Liver (tissue), 9 donors: ENCODE data around the gene ZNF775. TPM values are rescaled to one million over a fixed set of nuclear protein-coding genes. Genes with fewer than 3 reads are reported as not detected.

Experiments used
- DNase-seq: peaks from one replicate; pipeline ENCODE4 v3.0.0-alpha.2; 2017; ENCODE audit warnings: low spot score
- H3K27ac ChIP-seq, 2 donors: one replicate each; pipeline ENCODE4 v1.7.0; 2013; ENCODE audit warnings: inconsistent platforms in 2 of 2, low read length in 2 of 2, control low read depth in 1 of 2, low read depth in 1 of 2, mild to moderate bottlenecking in 1 of 2
- H3K27me3 ChIP-seq, 4 donors: one replicate each; pipeline versions ENCODE4 v1.6.1 to v1.7.0; 2013; ENCODE audit warnings: low read length in 3 of 4, inconsistent platforms in 1 of 4, mild to moderate bottlenecking in 1 of 4, moderate library complexity in 1 of 4; ENCODE audit not compliant: control insufficient read depth in 4 of 4, insufficient read depth in 4 of 4
- H3K36me3 ChIP-seq, 4 donors: one replicate each; pipeline versions ENCODE4 v1.6.1 to v1.7.0; 2013; ENCODE audit warnings: low read length in 3 of 4, mild to moderate bottlenecking in 3 of 4, low read depth in 1 of 4, moderate library complexity in 1 of 4; ENCODE audit not compliant: control insufficient read depth in 4 of 4, insufficient read depth in 3 of 4
- H3K4me1 ChIP-seq, 4 donors: one replicate each; pipeline versions ENCODE4 v1.6.1 to v1.7.0; 2013; ENCODE audit warnings: low read length in 3 of 4, mild to moderate bottlenecking in 3 of 4, moderate library complexity in 1 of 4; ENCODE audit not compliant: control insufficient read depth in 4 of 4, insufficient read depth in 4 of 4
- H3K4me3 ChIP-seq, 3 donors: one replicate each; pipeline versions ENCODE4 v1.6.1 to v1.7.0; 2013; ENCODE audit warnings: low read length in 3 of 3, control low read depth in 1 of 3, low read depth in 1 of 3, mild to moderate bottlenecking in 1 of 3
- H3K9ac ChIP-seq, 2 donors: one replicate each; pipeline ENCODE4 v1.7.0; 2013; ENCODE audit warnings: low read length in 2 of 2, mild to moderate bottlenecking in 2 of 2, moderate library complexity in 2 of 2, control low read depth in 1 of 2, low read depth in 1 of 2
- H3K9me3 ChIP-seq, 4 donors: one replicate each; pipeline versions ENCODE4 v1.6.1 to v1.7.0; 2013; ENCODE audit warnings: low read length in 3 of 4; ENCODE audit not compliant: control insufficient read depth in 4 of 4
- EGR1 ChIP-seq, 2 donors: IDR thresholded peaks; 2 replicates each; pipeline ENCODE4 v1.6.1; 2016 to 2018; ENCODE audit warnings: antibody characterized with exemption in 2 of 2, low read depth in 2 of 2
- FOXA1 ChIP-seq: IDR thresholded peaks from 2 replicates; pipeline ENCODE4 v1.6.1; 2016; ENCODE audit warnings: antibody characterized with exemption
- FOXA2 ChIP-seq: IDR thresholded peaks from 2 replicates; pipeline ENCODE4 v1.6.1; 2016; ENCODE audit warnings: antibody characterized with exemption
- GABPA ChIP-seq, 2 donors: IDR thresholded peaks in 1 of 2; conservative IDR thresholded peaks in 1 of 2; 2 replicates each; pipeline ENCODE4 v1.6.1; 2016; ENCODE audit warnings: antibody characterized with exemption in 2 of 2, mild to moderate bottlenecking in 1 of 2, moderate library complexity in 1 of 2
- HNF4A ChIP-seq, 2 donors: conservative IDR thresholded peaks; 2 replicates each; pipeline ENCODE4 v1.6.1; 2016; ENCODE audit warnings: antibody characterized with exemption in 2 of 2, mild to moderate bottlenecking in 2 of 2
- JUND ChIP-seq, 2 donors: IDR thresholded peaks; 2 replicates each; pipeline ENCODE4 v1.6.1; 2016; ENCODE audit warnings: antibody characterized with exemption in 2 of 2
- MAX ChIP-seq: IDR thresholded peaks from 2 replicates; pipeline ENCODE4 v1.6.1; 2016; ENCODE audit warnings: antibody characterized with exemption
- NR2F2 ChIP-seq: IDR thresholded peaks from 2 replicates; pipeline ENCODE4 v1.6.1; 2016; ENCODE audit warnings: antibody characterized with exemption
- RAD21 ChIP-seq, 2 donors: IDR thresholded peaks; 2 replicates each; pipeline ENCODE4 v1.6.1; 2016; ENCODE audit warnings: antibody characterized with exemption in 2 of 2, mild to moderate bottlenecking in 2 of 2
- RXRA ChIP-seq, 2 donors: IDR thresholded peaks; 2 replicates each; pipeline ENCODE4 v1.6.1; 2017 to 2018; ENCODE audit warnings: antibody characterized with exemption in 2 of 2, mild to moderate bottlenecking in 1 of 2
- SP1 ChIP-seq: IDR thresholded peaks from 2 replicates; pipeline ENCODE4 v1.6.1; 2018; ENCODE audit warnings: antibody characterized with exemption, mild to moderate bottlenecking
- TAF1 ChIP-seq: conservative IDR thresholded peaks from 2 replicates; pipeline ENCODE4 v1.6.1; 2016; ENCODE audit warnings: antibody characterized with exemption, mild to moderate bottlenecking
- YY1 ChIP-seq: IDR thresholded peaks from 2 replicates; pipeline ENCODE4 v1.6.1; 2016; ENCODE audit warnings: antibody characterized with exemption, mild to moderate bottlenecking
- WGBS: extraction: QIAGEN DNeasy Blood & Tissue Kit; methylation state at CpG from one replicate; pipeline ENCODE4 v1.1.7; 2013; 5-methylcytosine and 5-hydroxymethylcytosine counted together
- polyA plus RNA-seq, 2 donors: library from polyadenylated mRNA; stranded (reverse) in 1 of 2; unstranded in 1 of 2; fragments of 200-250 nt in 1 of 2; fragments of >200 nt in 1 of 2; fragmentation: Nextera tagmentation in 1 of 2; extraction: Ambion mirVana in 1 of 2; gene quantifications; one replicate each; pipeline versions ENCODE4 v1.2.1 to v1.2.3, GENCODE V29; 2013 to 2015
- total RNA-seq, 2 donors: library from RNA; depleted of rRNA; stranded (reverse); fragments of >200 nt; gene quantifications; one replicate each; pipeline ENCODE4 v1.2.3, GENCODE V29; 2014
- TF ChIP-seq, protein P1 (sequence below): IDR thresholded peaks from 2 replicates; pipeline ENCODE4 v1.6.1; 2016; ENCODE audit warnings: antibody characterized with exemption, mild to moderate bottlenecking
- TF ChIP-seq, protein P2 (sequence below): IDR thresholded peaks from 2 replicates; pipeline ENCODE4 v1.6.1; 2016; ENCODE audit warnings: antibody characterized with exemption
- TF ChIP-seq, protein P3 (sequence below): IDR thresholded peaks from 2 replicates; pipeline ENCODE4 v1.6.1; 2016; ENCODE audit warnings: antibody characterized with exemption
- TF ChIP-seq, protein P4 (sequence below): fragments of 150-350 bp; IDR thresholded peaks from 2 replicates; pipeline ENCODE4 v1.5.1; 2017; ENCODE audit warnings: improper control_type of control experiment, low read depth, low read length; ENCODE audit not compliant: missing input control
- donor health status: healthy.
- donor health status: healthy.
- donor health status: healthy.
- donor health status: healthy.
- donor health status: healthy.

The ZNF775 gene
- total and polyA plus RNA-seq, 4 donors, result 0.08 to 3.1 (median 0.52) TPM

DNA sequence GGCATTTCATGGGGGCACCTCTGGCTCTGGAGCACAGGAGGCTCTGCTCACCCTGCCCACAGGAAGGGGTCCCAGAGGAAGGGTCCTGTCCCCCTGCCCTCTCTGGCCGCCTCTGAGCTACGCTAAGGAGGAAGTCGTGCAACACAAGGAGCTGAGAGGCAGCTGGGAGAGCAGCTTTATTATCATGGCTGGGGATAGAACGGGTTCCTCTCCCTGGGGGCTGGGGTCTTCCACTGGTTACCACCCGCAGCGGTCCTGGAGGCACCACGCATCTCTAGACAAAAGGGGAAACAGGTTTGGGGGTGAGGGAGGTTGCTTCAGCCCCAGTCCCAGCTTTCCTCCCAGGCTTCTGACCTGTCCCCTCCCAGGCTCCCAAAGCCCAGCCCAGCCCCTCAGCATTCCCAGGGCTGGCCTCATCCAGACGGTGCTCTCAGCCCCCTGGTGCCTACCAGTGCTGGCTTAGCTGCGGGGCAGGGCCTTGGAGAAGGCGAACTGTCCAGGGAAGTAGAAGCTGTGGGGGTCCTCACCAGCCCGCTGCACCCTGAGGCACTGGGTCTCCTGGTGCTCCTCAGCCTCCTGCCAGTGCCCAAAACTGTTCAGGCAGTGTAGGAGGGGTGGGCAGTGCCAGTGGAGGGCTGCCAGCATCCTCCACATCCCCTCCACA is 40.8 kb upstream of the ZNF775 start:
- Histone ChIP-seq H3K9ac (no peak overlapping the region), H3K27me3 (no peaks in the 10 kb centered on the region), H3K9me3 (no peaks in the 10 kb centered on the region), H3K36me3 (peaks cover 0 to 1% (median 0%) of the 10 kb centered on the region in 4 donors), H3K4me1 (peaks cover 24 to 76% (median 71%) of the 10 kb centered on the region in 4 donors), H3K27ac (peak overlapping the region in 1 of 2 donors; percentile 22), H3K4me3 (no peak overlapping the region)
- no peak for DNase-seq
- TF ChIP-seq FOXA1 (no peak), GABPA (IDR thresholded peaks at IDR 0.05 in 1 of 2, conservative IDR thresholded peaks at IDR 0.05 in 1 of 2) (no peak), EGR1 (IDR thresholded peaks at IDR 0.05; ENCODE audit: low read depth in 2 of 2) (no peak), JUND (IDR thresholded peaks at IDR 0.05) (no peak), NR2F2 (no peak), SP1 (no peak), YY1 (no peak), HNF4A (conservative IDR thresholded peaks at IDR 0.05) (no peak), FOXA2 (no peak), TAF1 (no peak), RAD21 (IDR thresholded peaks at IDR 0.05) (no peak)
- TF ChIP-seq, protein P1, sequence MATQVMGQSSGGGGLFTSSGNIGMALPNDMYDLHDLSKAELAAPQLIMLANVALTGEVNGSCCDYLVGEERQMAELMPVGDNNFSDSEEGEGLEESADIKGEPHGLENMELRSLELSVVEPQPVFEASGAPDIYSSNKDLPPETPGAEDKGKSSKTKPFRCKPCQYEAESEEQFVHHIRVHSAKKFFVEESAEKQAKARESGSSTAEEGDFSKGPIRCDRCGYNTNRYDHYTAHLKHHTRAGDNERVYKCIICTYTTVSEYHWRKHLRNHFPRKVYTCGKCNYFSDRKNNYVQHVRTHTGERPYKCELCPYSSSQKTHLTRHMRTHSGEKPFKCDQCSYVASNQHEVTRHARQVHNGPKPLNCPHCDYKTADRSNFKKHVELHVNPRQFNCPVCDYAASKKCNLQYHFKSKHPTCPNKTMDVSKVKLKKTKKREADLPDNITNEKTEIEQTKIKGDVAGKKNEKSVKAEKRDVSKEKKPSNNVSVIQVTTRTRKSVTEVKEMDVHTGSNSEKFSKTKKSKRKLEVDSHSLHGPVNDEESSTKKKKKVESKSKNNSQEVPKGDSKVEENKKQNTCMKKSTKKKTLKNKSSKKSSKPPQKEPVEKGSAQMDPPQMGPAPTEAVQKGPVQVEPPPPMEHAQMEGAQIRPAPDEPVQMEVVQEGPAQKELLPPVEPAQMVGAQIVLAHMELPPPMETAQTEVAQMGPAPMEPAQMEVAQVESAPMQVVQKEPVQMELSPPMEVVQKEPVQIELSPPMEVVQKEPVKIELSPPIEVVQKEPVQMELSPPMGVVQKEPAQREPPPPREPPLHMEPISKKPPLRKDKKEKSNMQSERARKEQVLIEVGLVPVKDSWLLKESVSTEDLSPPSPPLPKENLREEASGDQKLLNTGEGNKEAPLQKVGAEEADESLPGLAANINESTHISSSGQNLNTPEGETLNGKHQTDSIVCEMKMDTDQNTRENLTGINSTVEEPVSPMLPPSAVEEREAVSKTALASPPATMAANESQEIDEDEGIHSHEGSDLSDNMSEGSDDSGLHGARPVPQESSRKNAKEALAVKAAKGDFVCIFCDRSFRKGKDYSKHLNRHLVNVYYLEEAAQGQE, result no peak
- TF ChIP-seq, protein P2, sequence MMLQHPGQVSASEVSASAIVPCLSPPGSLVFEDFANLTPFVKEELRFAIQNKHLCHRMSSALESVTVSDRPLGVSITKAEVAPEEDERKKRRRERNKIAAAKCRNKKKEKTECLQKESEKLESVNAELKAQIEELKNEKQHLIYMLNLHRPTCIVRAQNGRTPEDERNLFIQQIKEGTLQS, result no peak
- TF ChIP-seq, protein P3, sequence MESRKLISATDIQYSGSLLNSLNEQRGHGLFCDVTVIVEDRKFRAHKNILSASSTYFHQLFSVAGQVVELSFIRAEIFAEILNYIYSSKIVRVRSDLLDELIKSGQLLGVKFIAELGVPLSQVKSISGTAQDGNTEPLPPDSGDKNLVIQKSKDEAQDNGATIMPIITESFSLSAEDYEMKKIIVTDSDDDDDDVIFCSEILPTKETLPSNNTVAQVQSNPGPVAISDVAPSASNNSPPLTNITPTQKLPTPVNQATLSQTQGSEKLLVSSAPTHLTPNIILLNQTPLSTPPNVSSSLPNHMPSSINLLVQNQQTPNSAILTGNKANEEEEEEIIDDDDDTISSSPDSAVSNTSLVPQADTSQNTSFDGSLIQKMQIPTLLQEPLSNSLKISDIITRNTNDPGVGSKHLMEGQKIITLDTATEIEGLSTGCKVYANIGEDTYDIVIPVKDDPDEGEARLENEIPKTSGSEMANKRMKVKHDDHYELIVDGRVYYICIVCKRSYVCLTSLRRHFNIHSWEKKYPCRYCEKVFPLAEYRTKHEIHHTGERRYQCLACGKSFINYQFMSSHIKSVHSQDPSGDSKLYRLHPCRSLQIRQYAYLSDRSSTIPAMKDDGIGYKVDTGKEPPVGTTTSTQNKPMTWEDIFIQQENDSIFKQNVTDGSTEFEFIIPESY, result no peak
- TF ChIP-seq, protein P4, sequence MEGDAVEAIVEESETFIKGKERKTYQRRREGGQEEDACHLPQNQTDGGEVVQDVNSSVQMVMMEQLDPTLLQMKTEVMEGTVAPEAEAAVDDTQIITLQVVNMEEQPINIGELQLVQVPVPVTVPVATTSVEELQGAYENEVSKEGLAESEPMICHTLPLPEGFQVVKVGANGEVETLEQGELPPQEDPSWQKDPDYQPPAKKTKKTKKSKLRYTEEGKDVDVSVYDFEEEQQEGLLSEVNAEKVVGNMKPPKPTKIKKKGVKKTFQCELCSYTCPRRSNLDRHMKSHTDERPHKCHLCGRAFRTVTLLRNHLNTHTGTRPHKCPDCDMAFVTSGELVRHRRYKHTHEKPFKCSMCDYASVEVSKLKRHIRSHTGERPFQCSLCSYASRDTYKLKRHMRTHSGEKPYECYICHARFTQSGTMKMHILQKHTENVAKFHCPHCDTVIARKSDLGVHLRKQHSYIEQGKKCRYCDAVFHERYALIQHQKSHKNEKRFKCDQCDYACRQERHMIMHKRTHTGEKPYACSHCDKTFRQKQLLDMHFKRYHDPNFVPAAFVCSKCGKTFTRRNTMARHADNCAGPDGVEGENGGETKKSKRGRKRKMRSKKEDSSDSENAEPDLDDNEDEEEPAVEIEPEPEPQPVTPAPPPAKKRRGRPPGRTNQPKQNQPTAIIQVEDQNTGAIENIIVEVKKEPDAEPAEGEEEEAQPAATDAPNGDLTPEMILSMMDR, result no peak
- 82% methylated on average over 11 of the region's 11 CpGs for WGBS

- H3K36me3 ChIP-seq, result no peaks in the 10 kb centered on the region
- H3K27me3 ChIP-seq, result no peaks in the 10 kb centered on the region
- H3K9ac ChIP-seq, result no peak overlapping the region
- H3K4me1 ChIP-seq, result peaks cover 26 to 78% (median 75%) of the 10 kb centered on the region in 4 donors
- TF ChIP-seq RXRA (IDR thresholded peaks at IDR 0.05), result no peak
- no peak for TF ChIP-seq GABPA (IDR thresholded peaks at IDR 0.05 in 1 of 2, conservative IDR thresholded peaks at IDR 0.05 in 1 of 2)
- TF ChIP-seq MAX, result no peak
- TF ChIP-seq, protein P1, result no peak
- TF ChIP-seq RAD21 (IDR thresholded peaks at IDR 0.05), result no peak
- no peak for TF ChIP-seq FOXA2
- TF ChIP-seq TAF1, result no peak
- TF ChIP-seq, protein P3, result no peak
- no peak for TF ChIP-seq FOXA1
- TF ChIP-seq SP1, result no peak
- TF ChIP-seq EGR1 (IDR thresholded peaks at IDR 0.05; ENCODE audit: low read depth in 2 of 2), result no peak
- no peak for TF ChIP-seq JUND (IDR thresholded peaks at IDR 0.05)
- TF ChIP-seq YY1, result no peak
- DNase-seq, result no peak
- peak overlapping the region in 1 of 2 donors; percentile 94 for H3K27ac ChIP-seq
- WGBS, result 39% methylated on average over 9 of the region's 9 CpGs
- H3K4me3 ChIP-seq, result peak overlapping the region; percentile 69 to 77 (median 74)
- no peaks in the 10 kb centered on the region for H3K9me3 ChIP-seq
Observed at GRCh38 chr7:150339409-150339809, 39.7 kb upstream of the ZNF775 start.
